Upper lobe of left lung (tissue), 4 donors: ENCODE measurements around the gene XRCC5.
"Not testable (repeated sequence)": the region's sequence is repeated elsewhere in the genome, so short reads cannot be mapped to it uniquely, and the experiment has no call there.

ENCODE experiments used
- EP300 ChIP-seq, 4 donors: sonication (generic); formaldehyde crosslinking; IDR thresholded peaks; one replicate each; pipeline ENCODE4 v1.5.1; 2017; ENCODE audit warnings: antibody characterized with exemption in 4 of 4, control low read depth in 2 of 4
- TF ChIP-seq, protein P1 (sequence below), 6 experiments: fragments of 450-650 bp in 4 of 6; fragments of 200-600 bp in 2 of 6; sonication (generic) in 2 of 6; IDR thresholded peaks; one replicate each; pipeline ENCODE4 v1.5.1; 2016 to 2019; ENCODE audit warnings: antibody characterized with exemption in 6 of 6

DNA sequence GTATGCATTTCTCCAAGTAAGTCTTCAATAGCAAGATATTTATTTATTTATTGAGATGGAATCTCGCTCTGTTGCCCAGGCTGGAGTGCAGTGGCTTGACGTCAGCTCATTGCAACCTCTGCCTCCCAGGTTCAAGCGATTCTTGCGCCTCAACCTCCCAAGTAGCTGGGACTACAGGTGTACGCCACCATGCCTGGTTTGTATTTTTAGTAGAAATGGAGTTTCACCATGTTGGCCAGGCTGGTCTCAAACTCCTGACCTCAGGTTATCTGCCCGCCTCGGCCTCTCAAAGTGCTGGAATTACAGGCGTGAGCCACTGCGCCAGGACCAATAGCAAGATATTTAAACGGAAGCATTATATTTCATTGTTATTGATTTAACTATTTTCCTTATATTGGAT, 29.1 kb upstream of the XRCC5 start:
- not testable (repeated sequence) for TF ChIP-seq EP300 (IDR thresholded peaks at IDR 0.05)
- TF ChIP-seq, protein P1, sequence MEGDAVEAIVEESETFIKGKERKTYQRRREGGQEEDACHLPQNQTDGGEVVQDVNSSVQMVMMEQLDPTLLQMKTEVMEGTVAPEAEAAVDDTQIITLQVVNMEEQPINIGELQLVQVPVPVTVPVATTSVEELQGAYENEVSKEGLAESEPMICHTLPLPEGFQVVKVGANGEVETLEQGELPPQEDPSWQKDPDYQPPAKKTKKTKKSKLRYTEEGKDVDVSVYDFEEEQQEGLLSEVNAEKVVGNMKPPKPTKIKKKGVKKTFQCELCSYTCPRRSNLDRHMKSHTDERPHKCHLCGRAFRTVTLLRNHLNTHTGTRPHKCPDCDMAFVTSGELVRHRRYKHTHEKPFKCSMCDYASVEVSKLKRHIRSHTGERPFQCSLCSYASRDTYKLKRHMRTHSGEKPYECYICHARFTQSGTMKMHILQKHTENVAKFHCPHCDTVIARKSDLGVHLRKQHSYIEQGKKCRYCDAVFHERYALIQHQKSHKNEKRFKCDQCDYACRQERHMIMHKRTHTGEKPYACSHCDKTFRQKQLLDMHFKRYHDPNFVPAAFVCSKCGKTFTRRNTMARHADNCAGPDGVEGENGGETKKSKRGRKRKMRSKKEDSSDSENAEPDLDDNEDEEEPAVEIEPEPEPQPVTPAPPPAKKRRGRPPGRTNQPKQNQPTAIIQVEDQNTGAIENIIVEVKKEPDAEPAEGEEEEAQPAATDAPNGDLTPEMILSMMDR (IDR thresholded peaks at IDR 0.05), result not testable (repeated sequence)
